Parathyroid adenoma (tissue), 2 donors: ENCODE data around the gene TLR6.
"Not testable (repeated sequence)": the region's sequence is repeated elsewhere in the genome, so short reads cannot be mapped to it uniquely, and the experiment has no call there.

Experiments
- H2AFZ ChIP-seq: fragments of 300-600 bp; sonication (generic); one replicate; pipeline ENCODE4 v1.7.0; 2017; ENCODE audit warnings: antibody characterized with exemption, mild to moderate bottlenecking
- H3K27ac ChIP-seq: fragments of 300-600 bp; sonication (generic); one replicate; pipeline ENCODE4 v1.7.0; 2017
- H3K27me3 ChIP-seq: fragments of 300-600 bp; sonication (generic); one replicate; pipeline ENCODE4 v1.7.0; 2017; ENCODE audit warnings: low read length; ENCODE audit not compliant: control insufficient read depth, insufficient read depth
- H3K36me3 ChIP-seq: fragments of 300-600 bp; sonication (generic); one replicate; pipeline ENCODE4 v1.7.0; 2017; ENCODE audit warnings: low read length; ENCODE audit not compliant: control insufficient read depth, insufficient read depth
- H3K4me1 ChIP-seq: fragments of 300-600 bp; sonication (generic); one replicate; pipeline ENCODE4 v1.7.0; 2017; ENCODE audit warnings: control low read depth
- H3K4me2 ChIP-seq: fragments of 300-600 bp; sonication (generic); one replicate; pipeline ENCODE4 v1.7.0; 2017; ENCODE audit warnings: low read length
- H3K4me3 ChIP-seq: fragments of 300-600 bp; sonication (generic); one replicate; pipeline ENCODE4 v1.7.0; 2017; ENCODE audit warnings: low read depth, low read length
- H3K79me2 ChIP-seq: fragments of 300-600 bp; sonication (generic); one replicate; pipeline ENCODE4 v1.7.0; 2017; ENCODE audit warnings: control low read depth
- H3K9ac ChIP-seq: fragments of 300-600 bp; sonication (generic); one replicate; pipeline ENCODE4 v1.7.0; 2017; ENCODE audit warnings: mild to moderate bottlenecking
- H3K9me3 ChIP-seq: fragments of 300-600 bp; sonication (generic); one replicate; pipeline ENCODE4 v1.7.0; 2017; ENCODE audit warnings: low read length; ENCODE audit not compliant: control insufficient read depth
- TF ChIP-seq, protein P1 (sequence below): fragments of 300-600 bp; sonication (generic); IDR thresholded peaks from one replicate; pipeline ENCODE4 v1.7.0; 2017; ENCODE audit warnings: antibody characterized with exemption, mild to moderate bottlenecking
- donor health status: primary hyperparathyroidism.

The TLR6 gene

DNA sequence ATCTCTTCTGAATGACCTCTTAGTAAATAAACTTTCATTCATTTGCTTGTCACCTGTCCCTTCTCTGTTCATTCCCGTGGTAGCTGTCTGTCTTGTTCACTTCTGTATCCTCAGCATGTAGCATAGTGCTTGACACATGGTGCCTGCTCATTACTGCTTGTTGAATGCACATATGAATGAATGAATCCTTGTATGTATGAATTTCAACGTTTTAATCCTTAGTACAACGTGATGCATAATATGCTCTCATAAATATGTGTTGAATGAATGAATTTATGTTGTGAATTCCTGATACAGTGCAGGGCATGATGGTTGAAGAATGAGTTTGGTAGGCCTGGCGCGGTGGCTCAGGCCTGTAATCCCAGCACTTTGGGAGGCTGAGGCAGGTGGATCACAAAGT lies 76.8 kb downstream of the TLR6 start:
- Histone ChIP-seq H3K4me3 (no peak overlapping the region), H3K9ac (no peak overlapping the region), H3K79me2 (no peaks in the 10 kb centered on the region), H2AFZ (no peak overlapping the region), H3K9me3 (no peaks in the 10 kb centered on the region), H3K36me3 (no peaks in the 10 kb centered on the region), H3K27ac (no peak overlapping the region), H3K27me3 (no peaks in the 10 kb centered on the region), H3K4me2 (no peak overlapping the region), H3K4me1 (no peaks in the 10 kb centered on the region)
- TF ChIP-seq, protein P1, sequence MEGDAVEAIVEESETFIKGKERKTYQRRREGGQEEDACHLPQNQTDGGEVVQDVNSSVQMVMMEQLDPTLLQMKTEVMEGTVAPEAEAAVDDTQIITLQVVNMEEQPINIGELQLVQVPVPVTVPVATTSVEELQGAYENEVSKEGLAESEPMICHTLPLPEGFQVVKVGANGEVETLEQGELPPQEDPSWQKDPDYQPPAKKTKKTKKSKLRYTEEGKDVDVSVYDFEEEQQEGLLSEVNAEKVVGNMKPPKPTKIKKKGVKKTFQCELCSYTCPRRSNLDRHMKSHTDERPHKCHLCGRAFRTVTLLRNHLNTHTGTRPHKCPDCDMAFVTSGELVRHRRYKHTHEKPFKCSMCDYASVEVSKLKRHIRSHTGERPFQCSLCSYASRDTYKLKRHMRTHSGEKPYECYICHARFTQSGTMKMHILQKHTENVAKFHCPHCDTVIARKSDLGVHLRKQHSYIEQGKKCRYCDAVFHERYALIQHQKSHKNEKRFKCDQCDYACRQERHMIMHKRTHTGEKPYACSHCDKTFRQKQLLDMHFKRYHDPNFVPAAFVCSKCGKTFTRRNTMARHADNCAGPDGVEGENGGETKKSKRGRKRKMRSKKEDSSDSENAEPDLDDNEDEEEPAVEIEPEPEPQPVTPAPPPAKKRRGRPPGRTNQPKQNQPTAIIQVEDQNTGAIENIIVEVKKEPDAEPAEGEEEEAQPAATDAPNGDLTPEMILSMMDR: no peak

DNA sequence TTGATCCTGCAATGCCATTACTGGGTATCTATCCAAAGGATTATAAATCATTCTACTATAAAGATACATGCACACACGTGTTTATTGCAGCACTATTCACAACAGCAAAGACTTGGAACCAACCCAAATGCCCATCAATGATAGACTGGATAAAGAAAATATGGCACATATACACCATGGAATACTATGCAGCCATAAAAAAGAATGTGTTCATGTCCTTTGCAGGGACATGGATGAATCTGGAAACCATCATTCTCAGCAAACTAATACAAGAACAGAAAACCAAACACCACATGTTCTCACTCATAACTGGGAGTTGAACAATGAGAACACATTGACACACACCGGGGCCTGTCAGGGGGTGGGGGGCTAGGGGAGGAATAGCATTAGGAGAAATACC lies 78.7 kb downstream of the TLR6 start:
- not testable (repeated sequence) for H3K9me3 ChIP-seq, H3K4me1 ChIP-seq, H3K27ac ChIP-seq, H3K4me2 ChIP-seq, H3K36me3 ChIP-seq, H3K9ac ChIP-seq, H3K79me2 ChIP-seq, H3K4me3 ChIP-seq, H2AFZ ChIP-seq, H3K27me3 ChIP-seq

DNA sequence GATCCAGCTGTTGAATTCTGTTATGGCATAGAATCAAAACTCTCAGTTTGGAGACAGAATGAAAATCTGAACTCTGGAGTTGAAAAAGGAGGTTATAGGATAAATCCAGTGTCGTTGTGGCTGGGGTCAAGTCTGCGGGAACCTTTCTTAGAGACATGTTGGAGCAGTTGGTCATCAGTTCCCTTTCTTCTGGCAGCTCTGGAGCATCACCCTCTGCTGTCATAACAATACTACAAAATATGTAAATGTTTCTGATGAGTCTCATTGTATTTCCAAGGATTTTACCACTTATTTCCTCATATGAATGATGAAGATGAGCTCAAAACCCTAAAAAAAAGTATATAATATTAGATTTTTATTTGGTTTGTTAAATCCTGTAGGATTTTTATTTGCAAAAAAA lies 81.3 kb downstream of the TLR6 start:
- no peaks in the 10 kb centered on the region for H3K79me2 ChIP-seq
- no peak overlapping the region for H3K4me3 ChIP-seq
- no peaks in the 10 kb centered on the region for H3K9me3 ChIP-seq
- no peaks in the 10 kb centered on the region for H3K36me3 ChIP-seq
- H3K27me3 ChIP-seq: no peaks in the 10 kb centered on the region
- no peak overlapping the region for H3K9ac ChIP-seq
- TF ChIP-seq, protein P1: no peak
- H3K4me2 ChIP-seq: no peak overlapping the region
- H3K27ac ChIP-seq: no peak overlapping the region
- no peaks in the 10 kb centered on the region for H3K4me1 ChIP-seq
- no peak overlapping the region for H2AFZ ChIP-seq

DNA sequence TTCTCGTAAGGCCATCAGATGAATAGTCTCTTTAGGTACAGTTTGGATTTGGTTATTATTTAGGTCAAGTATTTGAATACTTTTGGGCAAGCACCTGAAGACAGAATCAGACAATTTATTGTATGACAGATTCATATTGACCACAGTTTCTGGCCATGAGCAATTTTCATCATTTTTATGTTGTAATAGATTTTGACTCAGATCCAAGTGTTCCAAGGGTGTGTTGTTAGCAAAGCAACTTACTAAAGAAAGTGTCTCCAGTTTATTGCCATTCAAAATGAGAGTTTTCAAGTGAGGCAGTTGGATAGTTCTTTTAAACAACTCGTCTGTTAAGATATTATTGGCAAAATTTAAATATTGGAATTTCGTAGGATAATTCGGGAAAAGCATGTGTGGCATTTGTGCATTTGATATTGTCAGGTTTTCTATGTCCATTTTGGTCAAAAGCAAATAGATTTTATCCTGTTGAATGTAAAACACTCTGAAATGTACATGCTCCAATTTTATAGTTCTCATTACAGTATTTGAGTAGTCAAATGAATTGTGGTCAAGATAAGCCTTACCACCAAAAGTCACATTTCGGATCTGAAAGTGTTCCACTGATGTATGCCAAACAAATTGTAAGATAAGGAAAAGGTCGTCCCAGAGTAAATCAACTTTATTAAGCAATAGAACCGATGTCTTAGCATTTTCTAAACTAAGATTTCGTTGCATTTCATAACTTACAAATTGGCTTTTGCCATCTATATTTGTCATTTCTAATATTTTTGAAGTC lies 82.2 kb downstream of the TLR6 start:
- Histone ChIP-seq H3K4me3 (no peak overlapping the region), H3K36me3 (no peaks in the 10 kb centered on the region), H2AFZ (no peak overlapping the region), H3K9ac (no peak overlapping the region), H3K4me1 (no peaks in the 10 kb centered on the region), H3K79me2 (no peaks in the 10 kb centered on the region), H3K4me2 (no peak overlapping the region), H3K27ac (no peak overlapping the region), H3K9me3 (no peaks in the 10 kb centered on the region), H3K27me3 (no peaks in the 10 kb centered on the region)
- TF ChIP-seq, protein P1: no peak
